Adrenal gland (tissue), 5 donors: ENCODE data around the gene RNFT2.

Source experiments
- CTCF ChIP-seq, 6 experiments: fragments of 450-650 bp in 4 of 6; fragments of 200-600 bp in 2 of 6; sonication (generic) in 1 of 6; IDR thresholded peaks; 1 replicate in 5 of 6; 2 replicates in 1 of 6; pipeline versions ENCODE4 v1.5.1 to v1.8.0; 2016 to 2021; ENCODE audit warnings: antibody characterized with exemption in 6 of 6, mild to moderate bottlenecking in 2 of 6, moderate library complexity in 1 of 6
- POLR2A ChIP-seq, 2 donors: fragments of 450-650 bp; IDR thresholded peaks; one replicate each; pipeline ENCODE4 v1.6.1; 2017; ENCODE audit warnings: antibody characterized with exemption in 2 of 2, mild to moderate bottlenecking in 2 of 2, moderate library complexity in 1 of 2
- donor health status: DM: no; HTN: no; CAD: no.

- no peak for TF ChIP-seq CTCF (IDR thresholded peaks at IDR 0.05)
- no peak for TF ChIP-seq POLR2A (IDR thresholded peaks at IDR 0.05)
Measured at GRCh38 chr12:116726694-116727093, 11.4 kb upstream of the RNFT2 start.
